ENCODE data around the gene FNDC1.
"Not testable (repeated sequence)": the region's sequence is repeated elsewhere in the genome, so short reads cannot be mapped to it uniquely, and the experiment has no call there.

FNDC1 gene

GRCh38 chr6:159259441-159260125 is 90.4 kb downstream of the FNDC1 start:
- DNase-seq, result peak; percentile 18

DNA sequence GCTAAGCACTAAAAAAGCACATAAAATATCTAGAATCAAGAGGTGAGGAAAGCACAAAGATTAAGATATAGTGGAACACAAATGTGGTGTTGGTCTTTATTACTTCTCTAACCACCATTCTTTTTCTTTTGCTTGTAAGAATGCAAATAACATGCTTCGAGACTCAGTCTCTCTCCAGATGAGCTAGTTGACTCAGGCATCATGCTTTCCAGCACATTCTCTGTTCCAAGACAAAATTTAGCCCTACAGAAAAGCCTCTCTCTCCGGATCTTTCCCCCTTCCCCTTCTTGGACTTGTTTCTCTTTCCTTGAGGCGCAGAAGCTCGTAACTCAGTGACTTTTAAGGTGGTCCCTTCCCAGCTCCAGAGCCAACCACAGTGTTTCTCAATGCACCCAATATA is 91.0 kb downstream of the FNDC1 start:
- no peak for DNase-seq

DNA sequence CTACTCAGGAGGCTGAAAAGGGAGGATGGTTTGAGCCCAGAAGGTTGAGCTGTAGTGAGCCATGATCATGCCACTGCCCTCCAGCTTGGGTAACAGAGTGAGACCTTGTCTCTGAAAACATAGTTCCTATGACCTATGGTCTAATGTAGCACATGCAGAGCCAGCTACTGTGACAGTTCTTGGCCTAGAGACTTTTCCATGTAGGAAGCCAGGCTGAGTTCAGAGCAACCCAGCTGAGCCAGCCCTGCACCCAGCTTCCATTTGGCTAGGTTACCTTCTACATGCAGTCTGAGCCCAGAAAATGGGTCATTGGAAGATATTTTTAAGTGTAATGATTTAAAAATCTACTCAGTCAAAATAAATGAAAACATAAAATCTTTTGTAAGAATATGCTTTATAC is 92.8 kb downstream of the FNDC1 start:
- no peak for DNase-seq

DNA sequence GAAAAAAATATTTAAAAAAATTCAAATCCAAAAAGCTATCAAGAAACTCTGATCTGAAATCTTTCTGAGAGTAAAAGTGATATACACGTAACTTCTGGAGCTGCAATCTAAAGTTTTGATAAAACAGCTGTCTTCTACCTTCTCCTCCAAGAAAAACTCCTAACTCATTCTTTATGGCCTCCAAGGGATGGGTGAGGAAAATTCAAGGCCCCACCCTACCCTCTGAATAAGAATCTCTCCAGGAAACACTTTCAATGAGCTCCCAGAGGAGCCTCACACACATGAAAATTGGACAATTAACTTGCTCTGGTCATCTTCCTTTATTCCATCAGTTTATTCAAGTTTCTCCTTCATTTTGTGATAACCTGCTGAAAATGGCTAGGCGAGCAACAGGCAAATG is 93.4 kb downstream of the FNDC1 start:
- no peak for DNase-seq

DNA sequence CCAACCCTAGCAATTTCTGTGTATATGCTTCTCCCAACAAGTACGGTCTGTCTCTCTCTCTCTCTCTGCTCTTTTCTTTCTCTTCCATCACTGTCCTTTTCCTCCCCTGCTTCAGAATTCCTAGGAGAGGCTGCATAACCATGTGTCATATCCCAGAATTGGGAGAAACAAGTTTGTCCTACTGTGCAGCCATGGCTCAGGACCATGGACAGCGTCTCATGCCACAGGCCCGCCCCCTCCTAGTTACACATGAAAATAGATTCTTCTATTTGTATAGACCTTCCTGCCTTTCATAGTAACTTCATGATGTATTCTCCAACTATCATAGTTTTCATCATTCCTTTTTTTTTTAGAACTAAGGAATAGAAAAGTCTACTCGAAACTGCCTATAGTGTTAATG is 98.0 kb downstream of the FNDC1 start:
- DNase-seq, result no peak

- no peak for DNase-seq
These were observed 99.3 kb downstream of the FNDC1 start for GRCh38 chr6:159268511-159268910.

DNA sequence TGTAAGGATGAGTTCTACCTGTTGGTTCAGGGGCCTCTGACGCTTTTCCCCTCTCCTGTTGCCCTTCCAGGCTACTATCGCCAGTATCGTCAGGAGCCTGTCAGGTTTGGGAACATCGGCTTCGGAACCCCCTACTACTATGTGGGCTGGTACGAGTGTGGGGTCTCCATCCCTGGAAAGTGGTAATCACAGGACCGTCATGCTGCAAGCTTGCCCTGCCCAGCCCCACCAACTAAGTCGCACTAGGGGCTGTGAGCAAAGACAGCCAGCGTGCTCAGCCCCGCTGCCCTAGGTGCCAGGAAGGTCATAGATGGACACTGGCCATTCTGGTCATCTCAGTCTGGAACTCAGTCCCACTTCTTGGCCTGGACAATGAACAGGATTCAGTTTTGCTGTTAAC is 102.1 kb downstream of the FNDC1 start:
- DNase-seq, result no peak

DNA sequence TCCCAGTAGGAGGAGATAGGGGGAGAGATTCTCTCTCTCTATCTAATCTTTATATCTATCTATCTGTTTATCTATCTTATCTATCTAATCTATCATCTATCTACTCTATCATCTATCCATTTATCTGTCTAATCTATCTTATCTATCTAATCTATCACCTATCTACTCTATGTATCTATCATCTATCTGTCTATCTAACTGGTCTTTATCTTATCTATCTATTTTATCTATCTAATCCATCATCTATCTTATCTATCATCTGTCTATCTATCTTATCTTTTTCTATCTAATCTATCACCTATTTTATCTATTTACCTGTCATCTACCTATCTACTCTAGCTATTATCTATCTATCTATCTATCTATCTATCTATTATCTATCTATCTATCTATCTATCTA is 109.4 kb downstream of the FNDC1 start:
- DNase-seq, result no peak

GRCh38 chr6:159279790-159280277 is 110.6 kb downstream of the FNDC1 start:
- DNase-seq, result peak; percentile 50

DNA sequence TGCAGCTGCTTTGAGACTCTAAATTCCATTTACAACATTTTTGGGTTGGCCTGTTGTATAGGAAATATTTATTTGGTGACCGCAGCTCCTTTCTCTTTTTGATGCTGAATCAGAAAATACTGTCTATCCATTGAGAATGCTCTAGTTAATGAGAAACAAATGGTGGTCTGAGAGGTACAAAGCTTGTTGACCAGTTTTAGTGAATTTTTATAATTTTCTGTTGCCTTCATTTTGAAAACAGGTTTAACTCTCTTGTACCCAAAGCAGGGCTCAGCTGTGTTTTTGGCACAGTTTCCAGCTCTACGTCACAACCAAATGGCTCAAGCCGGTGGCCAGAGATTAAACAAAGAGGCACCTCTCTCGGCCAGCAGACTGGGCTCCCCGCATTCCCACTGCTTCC is 113.2 kb downstream of the FNDC1 start:
- peak; percentile 23 for DNase-seq

- not testable (repeated sequence) for DNase-seq
These were observed 115.5 kb downstream of the FNDC1 start for GRCh38 chr6:159284661-159285060.

DNA sequence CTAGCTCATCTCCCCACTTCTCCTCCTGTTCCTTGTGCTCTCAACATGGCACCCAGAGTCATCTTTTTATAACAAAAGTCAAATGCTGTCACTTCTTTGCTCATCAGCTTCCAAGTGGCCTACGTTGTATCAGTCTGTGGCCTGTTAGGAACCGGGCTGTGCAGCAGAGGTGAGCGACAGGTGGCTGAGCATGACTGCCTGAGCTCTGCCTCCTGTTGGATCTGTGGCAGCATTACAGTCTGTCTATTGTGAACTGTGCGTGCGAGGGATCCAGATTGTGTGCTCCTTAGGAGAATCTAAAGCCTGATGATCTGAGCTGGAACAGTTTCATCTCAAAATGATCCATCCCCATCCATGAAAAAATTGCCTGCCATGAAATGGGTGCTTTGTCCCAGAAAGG is 129.6 kb downstream of the FNDC1 start:
- DNase-seq, result no peak

- DNase-seq, result no peak
These were observed 130.4 kb downstream of the FNDC1 start for GRCh38 chr6:159299566-159299965.

DNA sequence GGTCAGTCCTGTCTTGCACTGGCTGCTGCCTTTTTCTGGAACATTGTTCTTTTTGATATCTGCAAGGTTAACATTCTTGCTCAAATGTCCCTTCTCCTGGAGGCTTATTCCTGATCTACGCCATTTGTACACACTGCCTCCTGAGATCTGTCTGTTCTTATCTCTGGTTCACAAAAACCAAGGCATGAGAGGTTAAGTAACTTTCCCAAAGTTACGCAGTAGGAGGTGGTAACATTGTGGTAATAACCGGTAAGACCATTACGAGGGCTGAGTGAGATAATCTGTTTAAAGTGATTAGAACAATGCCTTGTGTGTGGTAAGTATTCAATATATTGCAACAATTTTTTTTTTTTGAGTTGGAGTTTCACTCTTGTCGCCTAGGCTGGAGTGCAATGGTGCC is 132.1 kb downstream of the FNDC1 start:
- no peak for DNase-seq

DNA sequence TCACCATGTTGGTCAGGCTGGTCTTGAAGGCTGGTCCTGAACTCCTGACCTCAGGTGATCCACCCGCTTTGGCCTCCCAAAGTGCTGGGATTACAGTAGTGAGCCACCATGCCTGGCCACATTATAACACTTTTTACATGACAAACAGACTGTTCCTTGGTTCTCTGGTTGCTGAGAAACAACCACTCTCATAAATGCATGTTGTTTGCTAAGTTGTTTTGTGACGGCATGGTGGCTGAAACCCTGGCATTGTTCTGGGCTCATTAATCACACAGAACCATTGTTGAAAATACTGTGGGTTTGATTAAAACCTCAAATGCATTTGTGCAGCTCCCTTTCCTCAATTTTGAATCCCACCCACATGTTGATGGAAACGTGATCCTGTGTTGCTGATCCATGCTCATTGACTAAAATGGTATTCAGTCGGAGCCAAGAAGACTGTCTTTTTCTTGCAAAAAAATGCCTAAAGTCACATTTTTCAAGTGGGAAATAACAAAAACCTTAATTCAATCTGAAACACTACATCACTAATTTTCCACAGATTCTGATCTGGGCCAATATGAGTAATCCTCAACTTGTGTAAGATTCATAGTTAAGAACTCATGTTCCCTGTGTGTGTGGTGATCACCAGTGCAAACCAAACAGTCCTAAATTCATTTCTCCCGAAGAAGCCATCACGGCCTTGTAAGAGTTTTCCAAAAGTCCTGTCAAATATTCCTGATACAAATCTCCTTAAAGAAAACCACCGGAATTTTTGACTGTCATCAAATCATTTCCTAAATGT is 132.8 kb downstream of the FNDC1 start:
- no peak for DNase-seq

GRCh38 chr6:159302594-159302992 is 133.4 kb downstream of the FNDC1 start:
- no peak for DNase-seq

DNA sequence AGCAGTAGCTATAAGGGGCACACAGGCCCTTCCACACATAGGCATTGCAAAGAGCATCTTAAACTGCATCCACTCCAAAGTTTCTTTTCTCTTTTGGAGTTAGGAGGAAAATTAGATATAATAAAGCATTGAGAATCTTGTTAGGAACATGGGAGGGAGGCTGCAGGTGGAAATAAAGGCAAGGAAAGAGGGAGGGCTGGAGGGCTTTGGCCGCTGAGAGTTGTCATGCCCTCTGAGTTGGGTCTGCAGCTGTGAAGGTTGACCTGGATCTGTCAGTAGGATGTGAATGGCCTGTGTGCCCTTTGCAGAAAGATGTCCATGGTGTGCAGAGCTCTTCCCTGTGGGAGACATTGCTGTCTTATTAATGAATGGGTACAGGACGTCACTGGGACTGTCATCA is 134.0 kb downstream of the FNDC1 start:
- DNase-seq, result no peak

DNA sequence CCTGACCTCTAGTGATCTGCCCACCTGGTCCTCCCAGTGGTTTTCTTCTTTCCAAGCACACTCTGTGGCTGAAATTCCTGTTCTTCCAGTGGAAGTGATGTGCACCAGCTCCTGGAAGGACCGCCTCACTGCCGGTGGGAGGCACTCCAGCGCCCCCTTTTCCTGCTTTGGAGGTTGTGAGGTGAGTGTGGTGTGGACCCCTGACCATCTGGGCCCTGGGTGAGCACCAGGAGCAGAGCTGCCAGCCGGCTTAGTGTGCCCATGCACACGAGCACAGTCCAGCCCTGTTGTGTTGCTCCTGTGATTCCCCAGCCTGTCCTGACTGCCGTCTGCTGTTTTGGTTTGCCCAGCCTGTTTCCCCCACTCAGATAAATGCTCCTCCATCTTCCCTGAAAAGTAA is 134.6 kb downstream of the FNDC1 start:
- no peak for DNase-seq

DNA sequence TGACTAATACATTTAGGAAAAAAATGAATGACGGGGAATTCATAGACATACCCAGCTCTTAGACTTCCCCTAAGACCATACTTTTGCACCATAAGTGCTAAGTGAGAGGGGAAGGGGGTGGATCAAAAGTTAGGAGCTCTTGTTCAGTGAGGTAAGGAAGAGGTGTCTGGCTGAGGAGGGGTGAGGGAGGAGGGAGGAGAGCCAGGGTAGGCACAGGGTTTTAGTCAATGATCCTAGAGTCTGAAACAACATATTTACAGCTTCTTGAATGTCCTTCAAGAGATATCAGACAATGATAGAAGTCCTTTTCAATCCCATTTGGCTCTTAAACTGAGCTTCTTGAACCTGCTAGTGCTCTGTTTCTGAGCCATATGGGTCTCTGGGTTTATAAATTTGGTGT is 135.4 kb downstream of the FNDC1 start:
- DNase-seq, result no peak

GRCh38 chr6:159305159-159305558 is 136.0 kb downstream of the FNDC1 start:
- no peak for DNase-seq

- DNase-seq, result no peak
These were observed 136.8 kb downstream of the FNDC1 start for GRCh38 chr6:159305804-159306537.

DNA sequence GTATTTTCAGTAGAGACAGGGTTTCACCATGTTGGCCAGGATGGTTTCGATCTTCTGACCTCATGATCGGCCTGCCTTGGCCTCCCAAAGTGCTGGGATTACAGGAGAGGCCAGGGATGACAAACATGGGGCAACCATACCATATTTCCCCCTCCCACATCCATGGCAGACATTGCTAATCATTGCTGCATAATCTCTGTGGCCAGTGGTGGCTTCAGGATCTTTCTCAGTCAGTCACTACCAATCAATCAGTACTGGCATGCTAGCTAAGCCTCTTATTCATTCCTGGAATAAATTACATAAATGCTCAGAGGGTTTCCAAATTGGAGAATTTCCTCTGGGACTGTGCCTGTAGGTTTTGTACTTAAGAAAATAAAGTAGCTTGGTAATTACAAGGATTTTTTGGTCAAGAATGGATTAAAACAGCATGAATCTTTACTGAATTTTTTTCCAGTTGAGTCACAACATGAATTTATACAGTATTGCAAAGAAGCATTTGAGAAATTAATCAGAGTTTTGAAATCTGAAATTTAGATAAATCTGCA is 138.1 kb downstream of the FNDC1 start:
- peak; percentile 74 for DNase-seq

- no peak for DNase-seq
These were observed 139.0 kb downstream of the FNDC1 start for GRCh38 chr6:159308198-159308597.

DNA sequence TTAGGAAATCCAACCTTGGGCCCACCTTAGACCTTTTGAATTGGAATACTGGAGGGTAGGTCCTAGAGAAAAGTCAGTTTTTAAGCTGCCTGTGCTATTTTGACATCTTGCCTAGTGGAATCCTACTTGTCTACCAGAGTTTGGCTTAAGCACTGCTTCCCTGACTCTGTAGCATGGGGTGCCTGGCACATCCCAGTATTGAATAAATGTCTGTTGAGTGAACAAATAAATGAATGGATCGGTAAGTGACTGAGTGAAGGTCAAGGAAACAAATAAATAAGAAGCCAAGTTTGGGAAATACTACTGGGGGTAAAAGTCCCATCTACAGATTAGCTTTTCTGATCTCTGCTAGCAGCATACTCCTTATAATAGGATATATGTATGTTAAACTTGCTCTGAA is 140.5 kb downstream of the FNDC1 start:
- DNase-seq, result no peak

All from fibroblast of upper back skin (primary cell).